Caco-2 (cell line): Measurements from ENCODE around the gene RPL12. TPM values are rescaled to one million over a fixed set of nuclear protein-coding genes. Genes with fewer than 3 reads are reported as not detected.

Experiments
- total RNA-seq: library from RNA; stranded (reverse); gene quantifications from 2 replicates; pipeline ENCODE4 v1.2.3, GENCODE V29; 2022

Gene RPL12
- total RNA-seq, 1 experiment from 2014 or later = 1,592 TPM

Other genes with a start within 250 kb of the RPL12 start
- 11.8 and 15.2 TPM in 2 replicates for gene GARNL3, start 186.6 kb downstream of the RPL12 start, total RNA-seq
- gene SLC2A8, start 54.2 kb downstream of the RPL12 start, total RNA-seq = 141 and 144 TPM in 2 replicates
- 9.2 and 9.3 TPM in 2 replicates for gene ZNF79, start 27.0 kb downstream of the RPL12 start, total RNA-seq
- gene LRSAM1, start 104 bp upstream of the RPL12 start, total RNA-seq = 25.8 and 26.2 TPM in 2 replicates
- 5.5 and 6.7 TPM in 2 replicates for gene STXBP1, start 160.9 kb upstream of the RPL12 start, total RNA-seq